Body of pancreas (tissue), 4 donors: ENCODE data around the gene ATXN10.

Source experiments
- CTCF ChIP-seq, 7 experiments: fragments of 450-650 bp in 4 of 7; fragments of 200-600 bp in 3 of 7; sonication (generic) in 3 of 7; IDR thresholded peaks; one replicate each; pipeline ENCODE4 v1.5.1; 2016 to 2019; ENCODE audit warnings: antibody characterized with exemption in 7 of 7
- POLR2A ChIP-seq, 3 donors: fragments of 450-650 bp; IDR thresholded peaks; one replicate each; pipeline ENCODE4 v1.6.1; 2016; ENCODE audit warnings: antibody characterized with exemption in 3 of 3, mild to moderate bottlenecking in 2 of 3

- TF ChIP-seq CTCF (IDR thresholded peaks at IDR 0.05) = no peak
- TF ChIP-seq POLR2A (IDR thresholded peaks at IDR 0.05) = no peak
Observed at GRCh38 chr22:45743687-45744086, 72.1 kb downstream of the ATXN10 start.
